ENCODE measurements around the gene ADGRA1.

ADGRA1 gene

DNA sequence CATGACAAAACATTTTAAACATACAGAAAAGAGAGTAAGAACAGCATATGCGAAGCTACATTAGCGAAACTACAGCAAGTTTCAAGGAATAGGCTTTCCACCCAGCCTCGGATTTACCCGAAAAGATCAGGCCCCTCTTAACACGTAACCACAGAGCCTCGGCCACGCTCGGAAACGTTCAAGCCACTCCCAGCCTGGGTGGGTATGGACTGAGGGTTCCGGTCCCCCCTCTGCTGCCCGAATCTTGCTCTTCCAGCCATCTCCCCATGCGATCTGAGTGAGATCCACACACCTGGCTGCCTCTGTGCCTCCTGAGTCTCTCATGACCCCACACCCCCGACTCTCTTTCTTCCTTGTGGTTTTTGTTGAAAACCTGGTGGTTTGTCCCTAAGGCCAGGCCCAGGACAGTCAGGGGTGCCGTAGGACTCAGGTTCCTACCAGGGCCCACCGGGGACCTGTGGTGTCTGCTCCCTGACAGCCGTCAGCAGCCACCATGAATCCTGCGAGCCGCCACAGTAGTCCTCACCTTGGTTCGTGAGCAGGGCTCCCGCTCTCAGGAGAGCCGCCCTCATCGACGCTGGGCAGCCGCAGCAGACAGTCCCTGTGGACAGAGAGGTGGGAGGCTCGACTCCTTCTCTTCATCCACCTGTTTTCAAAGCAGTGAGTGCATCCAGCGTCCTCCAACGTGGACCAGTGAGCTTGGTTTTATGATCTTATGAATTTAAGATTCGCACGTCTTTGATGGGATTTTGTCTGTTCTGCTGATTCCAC lies 90.8 kb downstream of the ADGRA1 start:
- DNase-seq (ENCODE audit: low read depth in 2 of 2): no peak

DNA sequence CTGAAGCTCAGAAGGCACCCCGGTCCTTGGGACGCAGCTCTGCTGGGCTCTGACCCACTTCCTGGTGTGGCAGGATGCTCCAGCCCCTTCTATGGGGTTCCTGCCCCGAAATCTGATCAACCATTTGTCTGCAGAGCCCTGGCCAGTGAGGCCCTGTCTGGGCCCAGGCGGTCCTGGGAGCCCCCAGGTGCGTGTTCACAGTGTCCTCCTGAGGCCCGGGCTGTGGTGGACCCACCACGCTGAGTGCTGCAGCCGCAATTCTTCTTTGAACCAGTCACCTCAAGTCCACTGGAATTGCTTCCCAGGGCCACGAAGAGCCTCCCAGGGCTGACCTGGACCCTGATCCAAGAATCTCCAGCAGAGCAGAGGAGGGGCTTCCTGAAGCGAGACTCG lies 91.4 kb downstream of the ADGRA1 start:
- DNase-seq (ENCODE audit: low read depth in 2 of 2): no peak

DNA sequence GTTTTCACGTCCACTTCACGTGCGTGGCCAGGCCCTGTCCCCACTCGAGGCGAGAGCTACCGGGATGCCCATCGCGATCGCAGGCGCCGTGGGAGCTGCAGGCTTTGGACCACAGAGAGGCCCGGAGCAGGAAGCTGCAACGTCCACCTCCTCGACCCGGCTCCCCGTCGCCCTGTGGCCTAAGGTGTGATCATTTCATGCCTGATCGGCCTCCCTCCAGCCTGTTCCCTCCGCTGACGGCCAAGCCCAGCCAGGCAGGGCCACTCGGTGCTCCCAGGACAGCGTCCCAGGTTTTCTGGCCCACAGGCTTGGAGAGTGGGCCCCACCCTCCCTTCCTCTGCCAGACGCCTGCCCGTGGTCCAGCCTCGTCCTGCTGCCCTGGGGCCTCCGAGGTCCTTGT lies 91.9 kb downstream of the ADGRA1 start:
- DNase-seq (ENCODE audit: low read depth in 2 of 2): no peak

DNA sequence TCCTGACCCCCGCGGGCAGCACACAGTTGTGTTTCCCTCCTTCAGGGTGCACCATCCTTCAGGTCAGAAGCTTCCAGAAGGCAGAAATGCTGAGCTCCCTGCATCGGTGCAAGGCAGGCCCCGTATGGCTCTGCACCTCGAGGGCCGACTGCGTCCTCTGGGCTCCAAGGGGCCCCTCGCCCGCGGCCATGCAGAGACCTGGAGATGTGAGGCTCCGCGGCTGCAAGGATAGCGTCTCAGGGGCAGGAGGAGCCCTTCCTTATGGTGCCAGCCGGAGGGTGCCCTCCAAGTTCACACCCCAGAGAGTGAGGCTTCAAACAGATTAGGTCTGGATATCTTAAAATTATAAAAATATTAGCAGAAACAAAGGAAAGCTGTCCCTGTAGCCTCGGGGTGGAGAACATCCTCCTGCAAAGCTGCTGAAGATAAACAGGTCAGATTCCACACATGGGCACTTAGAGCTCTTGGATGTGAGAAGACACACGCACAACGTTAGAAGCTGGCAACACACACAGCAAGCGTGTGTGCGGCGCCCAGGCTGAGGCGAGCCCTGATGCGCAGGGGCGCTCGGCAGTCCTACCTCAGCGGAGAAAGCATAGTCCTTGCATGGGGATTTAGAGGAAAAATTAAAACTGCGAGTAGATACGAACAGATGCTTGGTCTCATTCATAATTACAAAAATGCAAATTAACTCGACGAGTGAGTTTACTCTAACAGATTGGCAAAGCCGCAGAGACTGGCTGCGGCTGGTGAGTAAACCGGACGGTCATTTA lies 92.7 kb downstream of the ADGRA1 start:
- no peak for DNase-seq (ENCODE audit: low read depth in 2 of 2)

DNA sequence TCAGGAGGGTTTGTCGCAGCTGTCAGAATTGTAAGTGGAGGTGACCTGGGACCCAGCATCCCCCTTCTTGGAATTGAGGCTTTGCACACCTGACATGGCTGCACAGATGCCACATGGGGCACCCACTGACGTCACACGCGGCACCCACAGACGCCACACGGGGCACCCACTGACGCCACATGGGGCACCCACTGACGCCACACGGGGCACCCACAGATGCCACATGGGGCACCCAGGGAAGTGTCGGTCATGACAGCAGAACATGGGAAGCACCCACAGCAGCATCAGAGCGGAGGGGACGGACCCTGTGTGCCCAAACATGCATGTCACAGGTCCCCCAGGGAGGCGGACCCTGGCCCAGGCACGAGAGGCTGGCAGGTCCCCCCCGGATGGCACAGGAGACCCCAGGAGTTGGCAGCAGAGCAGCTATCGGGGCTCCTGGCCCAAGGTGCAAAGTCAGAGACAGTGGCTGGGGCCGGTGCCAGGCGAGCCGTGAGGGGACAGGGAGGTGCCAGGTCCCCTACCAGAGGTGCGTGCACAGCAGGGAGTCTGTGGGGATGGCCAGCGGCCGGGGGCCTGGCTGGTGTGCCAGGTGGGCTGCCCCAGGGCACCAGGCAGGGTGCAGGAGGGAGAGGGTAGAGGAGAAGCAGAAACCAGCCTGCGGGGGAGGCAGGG lies 93.4 kb downstream of the ADGRA1 start:
- DNase-seq (ENCODE audit: low read depth in 2 of 2): no peak

Measured in activated CD8-positive, alpha-beta memory T cell treated with anti-CD3 and anti-CD28 coated beads for 4 hours (primary cell).